NCI-H774 (cell line): ENCODE measurements around the gene IRF2BPL.
A peak's percentile ranks its signal among the peaks of the same experiment; 100 is the strongest.

Source experiments
- DNase-seq: peaks from one replicate; lab custom pipeline; 2025; lab: John Stamatoyannopoulos, UW

Gene IRF2BPL

DNA sequence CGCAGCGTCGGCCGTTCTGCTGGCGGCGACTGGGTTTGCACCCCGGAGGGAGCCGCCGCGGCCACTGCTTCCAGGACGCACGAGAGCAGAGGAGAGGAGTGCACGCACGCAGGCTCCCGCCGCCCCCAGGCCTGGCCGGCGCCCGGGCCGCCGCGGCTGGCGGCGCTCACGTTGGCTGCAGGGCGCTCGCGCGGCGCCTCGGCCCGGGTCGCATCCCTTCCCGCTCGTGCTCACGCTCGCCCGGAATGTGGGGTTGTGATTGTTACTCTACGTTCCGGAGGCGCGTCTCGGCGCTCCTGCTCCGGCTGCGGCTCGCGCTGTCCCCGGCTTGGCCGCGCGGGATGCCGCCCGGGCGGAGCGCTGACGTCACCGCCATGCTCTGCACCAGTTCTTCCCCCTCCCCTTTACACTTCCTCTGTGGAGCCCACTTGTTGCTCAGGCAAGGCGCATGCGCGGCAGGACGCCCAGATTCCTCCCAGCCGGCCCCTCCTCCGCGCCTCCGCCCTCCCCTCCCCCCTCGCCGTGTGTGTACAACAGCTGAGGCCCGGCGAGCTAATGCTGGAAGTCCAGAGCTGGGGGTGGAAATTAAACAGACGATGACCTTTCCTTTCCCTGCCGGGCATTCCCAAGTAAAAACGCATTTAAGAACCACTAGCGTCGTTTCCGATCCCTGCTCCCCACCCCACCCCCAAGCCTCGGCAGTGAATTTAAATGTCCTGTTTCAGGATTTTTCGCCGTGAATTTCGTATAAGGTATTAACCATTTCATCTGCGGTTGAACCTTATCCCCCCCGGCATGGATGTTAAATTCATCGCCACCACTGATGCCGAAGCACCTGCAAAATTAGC, at the start of gene IRF2BPL:
Gene IRF2BPL, minus strand, starts transcription at position 325 of the 848 bp plus-strand sequence. CDS start 916 bp downstream, outside the sequence.
- DNase-seq = peak; percentile 87

DNA sequence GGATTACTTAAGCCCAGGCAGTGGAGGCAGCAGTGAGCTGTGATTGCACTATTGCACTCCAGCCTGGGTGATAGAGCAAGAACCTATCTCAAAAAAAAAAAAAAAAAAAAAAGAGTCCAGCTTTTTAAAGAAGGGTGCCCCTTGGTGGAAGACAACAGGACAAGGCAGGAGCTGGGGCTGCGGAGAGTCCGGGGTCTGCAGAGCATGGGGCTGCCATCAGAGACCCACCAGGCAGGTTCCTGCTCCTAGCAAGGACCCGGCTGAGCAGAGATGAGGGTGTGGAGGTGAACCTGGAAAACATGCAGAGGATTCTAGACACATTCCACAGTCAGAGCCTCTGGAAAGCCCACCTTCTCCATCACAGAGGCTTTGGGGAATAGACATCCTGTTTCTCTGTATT, 48.5 kb upstream of the IRF2BPL start:
- DNase-seq = no peak

DNA sequence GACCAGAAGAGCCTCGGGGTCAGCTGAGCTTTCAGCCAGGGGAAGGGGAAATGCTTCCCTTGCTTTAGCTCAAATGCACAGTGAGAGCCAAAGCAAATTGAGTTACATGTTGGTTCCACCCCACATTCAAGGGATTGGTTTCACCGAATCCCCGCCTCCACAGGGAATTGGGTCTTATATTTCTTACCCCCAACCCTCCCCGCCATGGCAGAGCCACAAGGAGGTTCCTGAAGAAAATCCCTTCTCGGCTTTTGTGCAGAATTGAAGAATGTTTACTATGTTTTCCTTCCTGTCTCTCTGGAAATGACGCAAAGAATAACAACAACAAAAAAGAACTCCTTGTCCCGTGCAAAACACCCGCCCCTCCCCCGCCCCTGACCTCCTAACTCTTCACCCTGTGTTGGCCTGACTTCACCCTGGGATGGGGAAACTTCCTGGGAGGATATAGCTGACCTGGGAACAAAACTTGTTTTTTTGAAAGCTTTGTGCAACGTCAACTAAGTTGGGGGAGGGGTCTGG, 47.7 kb upstream of the IRF2BPL start:
- DNase-seq = no peak

DNA sequence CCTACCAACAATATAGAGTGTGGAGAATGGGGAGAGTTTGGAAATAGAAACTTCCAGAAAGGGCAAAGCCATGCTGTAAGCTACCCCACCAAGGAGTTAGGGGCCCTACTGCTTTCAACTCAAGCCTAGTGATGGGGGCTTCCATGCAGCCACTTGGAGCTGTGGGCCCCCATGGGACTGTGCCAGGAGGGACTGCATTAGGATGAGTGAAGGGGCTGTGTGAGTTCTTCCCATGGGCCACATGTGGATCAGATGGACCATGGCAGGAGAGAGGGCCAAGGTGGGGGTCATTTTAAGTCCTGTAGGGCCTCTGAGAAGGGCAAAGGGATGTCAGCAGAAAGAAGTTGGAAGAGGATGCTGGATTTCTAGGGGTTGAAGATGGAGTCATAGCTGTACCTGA, 46.5 kb upstream of the IRF2BPL start:
- DNase-seq = no peak

DNA sequence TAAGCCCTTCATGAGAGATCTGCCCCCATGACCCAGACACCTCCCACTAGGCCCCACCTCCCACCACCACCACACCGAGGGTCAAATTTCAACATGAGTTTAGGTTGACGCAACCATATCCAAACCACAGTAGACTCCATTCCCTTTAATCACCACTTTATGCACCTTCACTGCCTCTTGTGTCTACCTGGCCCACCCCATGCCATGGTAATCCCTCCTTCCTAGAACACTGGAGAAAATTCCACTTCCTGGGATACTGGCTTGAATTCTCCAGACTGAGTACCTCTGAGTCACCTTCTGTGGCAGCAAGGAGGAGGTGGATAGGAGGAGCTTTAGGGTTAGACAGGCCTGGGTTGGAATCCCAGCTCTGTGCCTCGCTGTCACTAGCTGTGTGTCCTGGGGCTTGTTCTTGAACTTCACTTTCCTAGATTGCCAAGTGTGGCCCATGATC, 43.5 kb upstream of the IRF2BPL start:
- no peak for DNase-seq

DNA sequence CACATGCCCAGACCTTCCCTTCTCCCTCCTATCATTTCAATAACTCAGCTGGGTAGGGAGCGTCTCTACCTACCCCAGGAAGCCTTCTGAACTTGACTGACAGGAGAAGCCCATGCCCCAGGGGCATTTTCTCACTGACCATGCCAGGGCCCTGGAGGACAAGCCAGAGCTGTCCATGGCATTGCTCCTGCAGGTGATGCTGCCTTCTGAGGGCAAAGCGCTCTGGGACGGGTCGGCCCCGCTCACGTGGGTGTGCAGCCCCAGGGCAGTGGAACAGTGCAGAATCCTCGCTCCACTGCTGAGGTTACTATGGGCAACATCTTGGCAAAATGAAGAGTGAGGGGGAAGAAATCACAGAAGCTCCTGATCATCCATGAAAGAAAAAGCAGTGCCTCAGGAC, 41.0 kb upstream of the IRF2BPL start:
- DNase-seq = no peak

DNA sequence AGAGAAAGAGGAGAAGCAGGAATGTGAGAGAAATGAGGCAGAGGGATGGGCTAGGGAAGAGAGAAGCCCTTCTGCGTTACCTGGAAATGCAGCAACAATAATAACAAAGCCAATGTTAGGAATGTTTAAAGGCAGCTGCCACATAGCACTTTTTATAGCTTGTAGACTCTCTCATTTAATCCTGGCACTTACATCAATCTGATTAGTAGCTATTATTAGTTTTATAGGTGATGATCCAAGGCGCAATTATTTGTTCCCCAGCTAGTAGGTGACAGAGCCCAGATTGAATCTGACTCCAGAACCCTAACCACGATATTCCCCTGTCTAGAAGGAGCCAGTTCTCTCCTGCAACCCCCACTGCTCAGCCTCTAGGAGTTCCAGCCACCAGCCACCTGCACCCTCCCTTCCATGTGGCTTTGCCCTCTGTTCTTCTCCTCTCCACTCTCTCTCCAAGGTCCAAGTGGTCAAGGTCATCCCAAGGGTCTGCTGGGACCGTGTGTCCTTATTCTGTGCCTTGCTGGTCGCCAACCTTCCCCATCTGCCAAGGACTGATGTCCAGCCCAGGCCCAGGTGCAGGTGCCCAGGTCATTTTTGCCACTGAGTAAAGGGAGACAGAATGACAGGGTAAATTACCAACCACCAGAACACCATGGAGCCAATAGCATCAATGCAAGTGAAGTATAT, 40.2 kb upstream of the IRF2BPL start:
- DNase-seq = no peak

DNA sequence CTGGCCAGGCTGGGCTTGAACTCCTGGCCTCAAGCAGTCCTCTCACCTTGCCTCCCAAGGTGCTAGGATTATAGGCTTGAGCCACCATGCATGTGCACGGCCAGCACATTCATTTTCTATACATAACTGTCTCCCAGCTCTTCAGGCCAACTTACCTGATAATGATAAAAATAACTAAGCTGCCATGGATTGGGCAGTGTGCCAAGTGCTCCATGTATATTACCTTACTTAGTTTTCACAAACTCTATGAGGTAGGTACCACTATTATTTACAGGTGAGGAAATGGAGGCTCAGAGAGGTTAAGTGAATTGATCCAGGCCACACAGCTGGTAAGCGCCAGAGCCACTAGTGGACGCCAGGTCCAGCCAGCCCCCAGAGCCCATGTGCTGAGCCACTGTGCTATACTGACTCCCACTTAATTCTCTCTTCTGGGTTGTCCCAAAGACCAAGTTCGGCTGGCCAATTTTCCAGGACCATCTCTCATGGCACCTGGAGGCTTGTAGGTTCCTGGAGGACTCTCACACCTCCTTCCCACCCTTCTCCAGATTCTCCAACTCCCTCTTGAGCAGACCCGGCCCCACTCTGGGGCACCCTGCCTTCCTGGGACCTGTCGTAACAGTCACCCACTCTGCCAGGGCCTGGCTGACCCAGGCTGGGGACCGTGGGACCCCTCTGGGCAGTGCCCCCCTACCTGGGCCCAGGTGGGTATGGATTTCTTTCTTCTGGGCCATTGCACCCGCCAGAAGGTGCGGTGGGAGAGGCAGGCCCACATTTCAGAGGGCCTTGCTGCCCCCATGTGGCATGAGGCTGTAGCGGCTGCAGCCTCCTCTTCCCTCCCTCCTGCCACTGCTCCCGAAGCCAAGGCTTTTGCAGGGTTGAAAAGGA, 39.4 kb upstream of the IRF2BPL start:
- DNase-seq = peak; percentile 36

DNA sequence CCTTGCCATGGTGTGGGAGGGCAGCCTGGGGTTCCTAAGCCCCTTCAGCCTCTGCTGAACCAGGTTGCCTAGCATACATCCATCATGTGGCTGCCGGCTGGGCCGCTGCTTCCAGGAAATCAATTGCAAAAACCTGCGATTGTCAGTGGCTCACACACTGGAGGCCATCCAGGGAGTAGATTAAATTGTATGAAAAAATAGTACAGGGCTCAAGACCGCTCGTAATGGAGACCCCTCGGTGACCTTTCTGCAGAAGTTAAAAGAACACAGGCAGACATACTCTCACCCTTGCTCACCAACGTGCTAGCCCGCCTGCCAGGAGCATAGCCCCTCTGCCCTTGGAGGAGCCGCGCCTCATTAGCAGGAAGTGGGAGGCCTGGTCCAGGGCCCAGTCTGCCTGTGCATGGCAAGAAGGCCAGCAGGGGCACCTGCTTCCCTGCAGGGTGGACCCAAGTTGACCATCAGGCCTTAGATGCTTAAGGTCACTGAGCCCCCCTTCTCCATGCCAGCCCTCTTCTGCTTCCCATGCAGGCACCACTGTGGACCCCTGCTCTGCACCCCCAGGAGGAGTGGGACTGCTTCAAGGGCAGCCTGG, 38.2 kb upstream of the IRF2BPL start:
- no peak for DNase-seq

DNA sequence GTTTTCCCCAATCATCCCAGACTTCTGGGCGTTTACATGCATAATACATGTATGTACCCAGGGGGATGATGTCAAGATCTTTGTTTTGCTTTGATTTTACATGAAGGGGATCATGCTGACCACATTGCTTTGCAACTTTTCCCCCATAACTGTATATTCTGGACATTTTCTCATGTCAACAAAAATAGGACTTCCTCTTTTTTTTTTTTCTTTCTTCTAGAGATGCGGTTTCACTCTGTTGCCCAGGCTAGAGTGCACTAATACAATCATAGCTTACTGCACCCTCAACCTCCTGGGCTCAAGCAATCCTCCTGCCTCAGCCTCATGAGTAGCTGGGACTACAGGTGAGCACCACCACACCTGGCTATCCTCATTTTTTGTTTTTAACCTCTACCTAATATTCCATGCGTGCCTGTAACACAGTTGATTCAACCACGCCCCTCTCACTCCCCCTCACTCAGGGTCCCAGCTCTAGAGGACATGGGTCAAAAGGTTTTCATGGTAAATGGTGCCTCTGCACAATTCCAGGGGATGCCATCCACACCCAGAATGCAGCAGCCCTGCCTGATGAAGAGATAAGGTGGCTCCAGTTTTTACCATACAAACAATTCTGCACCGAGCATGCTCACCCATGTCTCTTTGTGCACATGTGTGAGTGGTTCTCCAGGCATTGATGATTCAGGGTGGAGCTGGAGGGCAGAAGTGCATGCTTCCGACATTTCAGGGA, 37.5 kb upstream of the IRF2BPL start:
- no peak for DNase-seq

DNA sequence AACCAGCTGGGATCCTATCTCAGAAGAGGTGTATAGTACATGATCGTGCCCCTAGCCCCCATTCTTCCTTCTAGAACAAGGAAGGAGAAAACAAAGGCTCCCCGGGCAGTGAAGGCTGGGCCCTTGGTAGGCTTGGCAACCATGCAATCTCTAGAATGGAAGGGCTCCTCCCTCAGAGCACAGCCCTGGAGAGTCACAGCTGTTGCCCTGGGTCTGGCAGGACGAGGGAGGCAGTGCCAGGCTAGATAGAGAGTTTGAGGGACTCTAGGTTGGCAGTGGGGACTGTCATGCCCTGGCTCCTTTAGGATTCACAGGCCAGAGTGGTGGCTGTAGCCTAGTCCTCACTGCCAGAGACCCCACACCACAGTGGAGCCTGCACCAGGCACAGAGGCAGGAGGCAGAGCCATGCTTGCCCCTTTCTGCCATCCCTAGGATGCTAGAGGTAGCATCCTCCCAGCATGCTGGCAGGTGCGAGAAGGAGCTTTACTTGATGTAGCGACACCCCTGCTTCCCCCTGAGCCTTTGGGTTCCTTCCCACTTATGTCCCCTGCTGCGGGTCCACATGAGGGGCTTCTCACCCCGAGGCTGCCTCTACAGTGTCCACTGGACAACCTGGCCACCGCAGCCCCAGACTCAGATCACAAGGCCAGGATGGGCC, 36.1 kb upstream of the IRF2BPL start:
- DNase-seq = no peak

DNA sequence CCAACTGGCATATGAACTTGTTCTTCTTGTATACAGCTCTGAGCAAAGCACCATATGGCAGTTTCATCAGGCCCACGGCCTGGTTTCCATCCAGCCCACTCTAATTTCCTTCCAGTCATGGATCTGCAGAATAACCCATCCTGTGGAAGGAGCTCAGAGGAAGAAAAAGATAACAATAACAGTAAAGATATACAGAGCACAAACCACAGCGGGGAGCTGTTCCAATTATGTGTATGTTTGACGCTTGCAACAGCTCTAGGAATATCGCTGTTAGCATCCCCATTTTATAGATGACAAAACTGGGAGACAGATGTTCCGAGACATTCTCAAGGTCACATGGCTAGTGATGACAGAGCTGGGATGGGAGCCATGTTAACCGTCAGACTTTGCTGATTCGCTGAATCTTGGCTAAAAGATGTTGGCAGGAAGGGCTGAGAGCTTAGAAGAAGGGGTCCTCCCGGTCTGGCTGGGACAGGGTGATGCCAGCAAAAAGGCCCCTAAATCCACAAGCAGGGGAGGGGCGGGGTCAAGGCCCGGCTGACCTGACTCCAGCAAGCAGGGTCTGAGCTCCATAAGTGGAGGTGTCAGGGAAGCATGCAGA, 35.2 kb upstream of the IRF2BPL start:
- no peak for DNase-seq

DNA sequence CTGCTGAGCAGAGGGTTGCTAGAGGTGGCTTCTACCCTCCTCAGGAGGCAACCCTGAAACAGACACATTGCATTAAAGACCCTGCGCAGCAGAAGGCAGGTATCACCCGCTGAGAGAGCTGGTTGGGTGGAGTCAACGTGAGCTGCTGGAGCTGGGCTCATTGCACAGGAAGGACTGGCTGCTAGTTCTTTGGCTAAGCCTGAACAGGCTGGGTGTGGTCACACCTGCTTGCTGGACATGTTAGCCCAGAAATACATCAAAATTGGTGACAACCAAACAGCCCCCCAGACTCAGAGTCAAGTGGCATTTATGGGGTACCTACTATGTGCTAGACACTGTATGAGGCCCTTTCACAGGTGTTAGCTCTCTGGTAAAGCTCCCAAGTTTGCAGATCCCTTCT, 33.8 kb upstream of the IRF2BPL start:
- DNase-seq = no peak

DNA sequence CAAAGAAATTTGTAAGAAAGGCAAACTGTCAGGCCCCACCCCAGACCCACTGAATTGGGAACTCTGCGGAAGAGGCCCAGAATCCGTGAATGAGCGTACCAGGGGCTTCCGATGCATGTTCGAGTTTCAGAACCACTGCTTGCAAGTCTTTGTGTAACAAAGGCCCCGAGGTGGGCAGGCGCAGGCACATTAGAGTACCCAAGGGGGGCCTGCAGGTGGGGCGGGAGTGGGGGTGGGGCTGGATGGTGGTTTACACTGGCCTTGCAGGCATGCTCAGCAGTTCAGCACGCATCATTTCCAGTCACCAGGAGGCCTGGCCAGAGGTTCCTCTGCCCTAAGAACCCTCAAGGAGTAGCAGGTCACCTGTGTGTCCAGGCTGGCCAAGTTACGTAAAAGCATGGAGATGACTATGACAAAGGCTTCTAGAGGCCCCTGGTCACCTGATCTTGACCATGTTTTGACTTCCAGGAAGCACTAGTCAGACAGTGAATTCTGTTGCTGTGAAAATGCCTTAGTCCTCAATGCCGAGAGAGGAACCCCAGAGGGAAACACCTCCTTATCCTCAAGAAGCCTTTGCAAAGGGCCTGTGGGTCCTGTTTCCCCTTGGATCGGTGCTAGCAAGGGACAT, 33.2 kb upstream of the IRF2BPL start:
- DNase-seq = no peak

DNA sequence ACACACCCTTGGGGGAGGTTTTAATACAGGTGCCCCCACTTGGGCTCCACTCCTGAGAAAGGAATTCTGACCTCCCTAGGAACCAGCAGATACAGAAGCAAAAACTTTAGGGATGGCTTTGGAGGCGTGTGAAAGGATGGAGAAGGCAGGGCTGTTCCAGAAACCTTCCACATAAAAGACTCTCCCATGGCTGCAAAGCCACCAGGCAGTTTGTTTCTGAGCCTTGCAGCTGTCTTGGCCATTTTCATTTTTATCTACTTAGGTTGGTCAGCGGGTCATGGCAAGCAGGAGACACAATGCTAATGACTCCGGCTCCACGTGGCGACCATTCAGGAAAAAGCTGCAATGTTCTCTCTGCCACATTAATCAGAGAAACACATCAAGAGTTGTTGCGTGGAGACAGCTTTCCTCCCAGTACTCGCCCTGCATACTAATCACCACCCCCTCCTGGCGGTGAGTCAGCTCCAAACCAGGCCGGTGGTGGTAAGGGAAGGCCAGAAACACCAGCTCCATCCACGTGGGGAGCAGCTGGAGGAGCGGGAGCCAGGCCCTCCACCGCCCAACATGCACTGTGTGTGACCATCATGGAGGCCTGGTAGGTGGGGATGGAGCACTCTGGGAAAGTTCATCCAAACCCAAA, 30.9 kb upstream of the IRF2BPL start:
- peak; percentile 47 for DNase-seq

DNA sequence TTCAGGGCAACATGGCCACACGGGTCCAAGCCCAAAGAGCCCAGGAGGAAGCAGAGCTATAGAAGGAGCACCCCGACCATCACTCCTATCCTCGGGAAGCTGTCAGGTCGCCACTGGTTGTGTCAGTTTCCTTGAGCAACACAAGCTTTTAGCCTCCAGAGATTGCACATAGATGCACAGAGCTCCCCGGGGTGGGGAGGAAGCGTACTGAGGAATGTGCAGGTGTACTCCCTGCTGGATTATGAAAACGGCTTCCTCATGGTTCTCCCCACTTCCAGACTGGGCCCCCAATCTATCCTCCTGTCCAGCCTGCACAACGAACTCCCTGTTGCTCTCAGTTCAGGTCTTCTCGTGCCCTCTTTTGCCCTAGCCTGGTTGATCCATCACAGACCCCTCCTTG, 30.3 kb upstream of the IRF2BPL start:
- DNase-seq = no peak

DNA sequence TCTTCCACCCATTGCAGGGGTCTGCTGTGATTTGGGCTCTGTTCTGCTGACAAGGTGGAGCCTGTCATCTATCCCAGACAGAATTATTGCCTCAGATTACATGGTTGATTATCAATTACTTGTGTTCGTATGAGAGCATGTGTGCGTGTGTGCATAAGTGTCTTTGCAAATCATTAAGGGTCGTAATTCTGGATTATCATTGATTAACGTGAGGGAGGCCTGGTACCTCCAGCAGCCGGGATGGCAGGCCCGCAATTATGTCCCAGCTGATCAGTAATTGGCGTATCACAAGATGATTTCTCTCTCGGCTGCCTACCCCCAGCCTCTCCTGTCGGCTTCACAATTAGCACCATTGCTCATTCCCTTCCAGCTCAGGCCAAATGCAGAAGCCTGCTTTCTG, 29.6 kb upstream of the IRF2BPL start:
- DNase-seq = no peak

DNA sequence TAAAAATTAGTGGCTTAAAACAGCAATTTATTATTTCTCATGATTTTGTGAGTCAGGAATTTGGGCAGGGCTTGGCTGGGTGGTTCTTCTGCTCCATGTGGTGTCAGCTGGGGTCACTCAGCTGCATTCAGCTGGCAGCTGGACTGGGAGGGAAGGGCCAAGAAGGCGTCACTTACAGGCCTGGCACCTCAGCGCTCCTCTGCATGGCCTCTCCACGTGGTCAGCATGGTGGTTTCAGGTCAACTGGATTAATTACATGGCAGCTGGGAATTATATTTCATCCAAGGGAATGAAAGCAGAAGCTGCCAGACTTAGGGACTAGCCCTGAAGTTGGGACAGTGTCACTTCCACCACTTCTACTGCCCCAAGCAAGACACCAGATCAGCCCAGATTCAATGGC, 27.5 kb upstream of the IRF2BPL start:
- no peak for DNase-seq

DNA sequence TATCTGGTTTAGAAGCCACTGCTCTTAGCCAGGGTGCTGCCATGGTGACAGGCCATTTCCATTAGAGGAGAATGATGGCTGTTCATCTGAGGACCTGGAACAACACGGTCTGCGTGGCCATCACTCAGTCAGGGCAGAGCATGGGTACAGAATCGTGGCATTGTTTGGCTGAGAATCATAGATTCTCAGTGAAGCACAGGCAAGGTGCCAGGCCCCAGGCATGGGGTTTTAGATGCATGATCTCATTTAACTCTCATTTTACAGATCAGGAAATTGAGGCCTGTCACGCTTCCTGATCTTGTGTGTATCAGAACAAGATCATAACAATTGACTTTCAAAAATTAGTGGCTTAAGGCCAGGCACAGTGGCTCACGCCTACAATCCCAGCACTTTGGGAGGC, 26.8 kb upstream of the IRF2BPL start:
- DNase-seq = no peak
